NCI-H2029 (cell line): Measurements from ENCODE around the gene DDX53.
A peak's percentile ranks its signal among the peaks of the same experiment; 100 is the strongest.

Experiments used
- DNase-seq: peaks from one replicate; lab custom pipeline; 2025; lab: John Stamatoyannopoulos, UW

The DDX53 gene

GRCh38 chrX:22999696-23000223 is at the start of gene DDX53:
TSS of gene DDX53 (plus strand) at chrX:22999960. CDS start at chrX:23000058, 98 bp downstream.
- DNase-seq: no peak

DNA sequence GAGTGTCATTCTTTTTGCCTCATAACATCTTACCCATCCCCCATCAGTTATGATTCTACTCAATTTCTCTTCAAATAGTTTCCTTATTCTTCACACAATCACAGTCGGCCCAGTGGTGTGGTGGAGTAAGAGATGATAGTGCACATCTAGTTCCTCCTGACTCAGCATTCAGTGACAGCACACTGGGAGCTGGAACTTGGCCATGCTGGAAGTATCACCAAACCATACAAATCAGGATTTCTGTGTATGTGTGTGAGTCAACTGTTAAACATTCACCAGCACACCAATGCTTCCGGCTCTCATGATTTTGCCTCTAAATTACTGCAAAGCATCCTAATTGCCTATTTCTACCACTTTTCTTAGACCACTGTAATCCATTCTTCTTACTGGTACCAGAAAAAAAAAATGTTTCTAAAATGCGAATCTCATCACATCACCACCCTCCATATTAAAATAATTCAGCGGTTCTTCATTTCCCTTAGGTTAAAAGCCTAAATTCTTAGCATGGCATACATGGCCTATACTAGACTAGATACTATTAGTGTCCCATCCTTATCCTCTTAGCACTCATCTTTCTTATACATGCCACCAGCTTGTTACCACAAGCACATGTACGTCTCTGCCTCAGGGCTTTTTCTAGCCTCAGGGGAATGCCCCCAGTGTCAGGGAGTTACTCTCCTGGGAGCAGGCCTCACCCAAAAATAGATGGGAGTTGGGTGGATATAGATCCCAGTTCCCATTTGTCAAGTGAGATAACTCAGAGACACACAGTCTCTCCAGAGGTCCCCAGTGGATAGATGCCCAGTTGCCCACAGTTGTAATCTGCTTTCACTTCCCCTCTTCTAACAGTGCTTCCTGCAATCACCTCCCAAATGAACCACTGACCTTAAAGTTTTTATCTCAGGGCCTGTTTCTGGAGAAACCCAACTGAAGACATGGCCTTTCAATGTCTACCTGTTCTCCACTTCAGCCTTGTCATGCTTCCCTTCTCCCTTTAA is 49.2 kb upstream of the DDX53 start:
- no peak for DNase-seq

- DNase-seq: peak; percentile 20
Observed at GRCh38 chrX:22952010-22952409, 47.8 kb upstream of the DDX53 start.

DNA sequence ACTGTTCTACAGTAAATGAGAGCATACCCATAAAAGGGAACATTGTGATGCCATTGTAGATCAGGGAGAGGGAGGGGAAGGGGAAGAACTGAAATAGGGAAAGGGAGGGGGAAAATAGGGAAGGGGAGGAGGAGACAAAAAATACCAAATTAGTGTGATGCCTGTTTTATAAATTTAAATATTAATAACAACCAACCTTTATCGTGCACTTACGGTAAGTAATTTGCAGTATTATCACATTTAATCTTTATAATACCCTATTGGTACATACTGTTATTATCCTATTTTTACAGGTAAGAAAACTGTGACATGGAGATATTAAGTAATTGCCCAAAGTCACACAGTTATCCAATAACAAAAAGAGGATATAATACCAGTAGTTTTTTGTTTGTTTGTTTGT is 41.5 kb upstream of the DDX53 start:
- DNase-seq: no peak

DNA sequence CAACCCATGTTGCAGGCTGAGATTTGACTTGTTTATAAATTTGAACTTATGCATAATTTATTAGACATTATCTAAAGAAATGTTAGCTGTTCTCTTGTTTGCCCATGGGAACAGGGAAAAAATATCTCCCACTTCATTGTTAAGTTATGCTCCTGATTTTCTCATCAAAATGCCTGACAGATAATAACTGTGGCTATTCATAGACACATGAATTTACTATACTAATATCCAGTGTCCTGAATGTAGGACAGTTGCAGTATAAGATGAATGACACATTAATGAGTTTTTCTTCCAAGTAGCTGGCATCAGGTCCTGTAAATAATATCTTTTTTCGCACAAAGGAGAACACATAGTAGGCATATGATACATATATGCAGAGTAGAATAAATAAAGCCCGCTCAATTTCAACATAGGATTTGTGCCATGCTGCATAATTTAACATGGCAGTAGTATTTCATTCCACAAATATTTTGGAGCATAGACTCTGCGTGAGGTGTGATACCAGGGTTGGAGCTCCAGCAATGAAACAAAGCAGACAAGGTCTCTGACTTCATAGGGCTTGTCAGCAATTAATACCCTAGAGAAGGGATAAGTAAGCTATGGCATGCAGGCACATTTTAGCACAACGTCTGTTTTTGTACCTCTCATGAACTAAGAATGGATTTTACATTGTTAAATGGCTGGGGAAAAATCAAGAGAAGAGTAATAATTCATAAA is 40.4 kb upstream of the DDX53 start:
- no peak for DNase-seq

GRCh38 chrX:22963196-22963595 is 36.6 kb upstream of the DDX53 start:
- DNase-seq: no peak

DNA sequence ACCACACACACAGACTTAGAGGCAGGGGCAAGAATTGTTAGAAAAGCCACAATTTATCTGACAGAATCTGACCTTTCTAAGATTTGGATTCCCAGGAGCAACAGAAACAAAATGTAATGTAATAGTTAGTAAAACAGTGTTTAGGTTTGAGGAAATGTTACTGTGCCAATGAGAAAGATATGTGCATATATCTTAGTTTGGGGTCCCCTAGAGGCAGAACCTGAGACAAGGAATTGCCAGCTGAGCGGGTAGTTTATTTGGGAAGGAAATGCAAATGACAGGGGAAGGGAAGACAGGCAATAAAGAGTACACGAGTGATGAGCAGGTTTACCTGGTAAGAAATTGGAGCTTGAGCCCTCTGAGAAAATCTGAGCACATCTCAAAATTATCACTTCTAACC is 31.3 kb upstream of the DDX53 start:
- DNase-seq: no peak

GRCh38 chrX:22969411-22969810 is 30.3 kb upstream of the DDX53 start:
- no peak for DNase-seq

DNA sequence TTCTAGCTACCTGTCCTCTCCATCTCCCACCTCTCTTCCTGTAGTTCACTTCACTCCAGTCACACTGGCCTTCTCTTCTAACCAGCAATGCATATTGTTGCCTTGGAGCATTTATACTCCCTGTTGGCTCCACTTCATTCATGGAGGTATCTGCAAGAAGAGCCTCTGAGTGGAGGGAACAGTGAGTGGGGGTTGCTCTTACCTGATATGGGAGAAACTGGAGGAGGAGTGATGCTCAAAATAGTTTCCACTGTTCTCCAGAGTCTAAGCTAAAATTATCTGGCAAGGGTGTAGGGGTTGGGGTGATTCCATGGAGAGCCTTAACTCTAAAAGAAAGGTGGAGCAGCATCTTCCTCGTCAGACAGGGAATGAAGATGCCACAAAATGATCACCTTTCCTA is 28.9 kb upstream of the DDX53 start:
- DNase-seq: no peak

DNA sequence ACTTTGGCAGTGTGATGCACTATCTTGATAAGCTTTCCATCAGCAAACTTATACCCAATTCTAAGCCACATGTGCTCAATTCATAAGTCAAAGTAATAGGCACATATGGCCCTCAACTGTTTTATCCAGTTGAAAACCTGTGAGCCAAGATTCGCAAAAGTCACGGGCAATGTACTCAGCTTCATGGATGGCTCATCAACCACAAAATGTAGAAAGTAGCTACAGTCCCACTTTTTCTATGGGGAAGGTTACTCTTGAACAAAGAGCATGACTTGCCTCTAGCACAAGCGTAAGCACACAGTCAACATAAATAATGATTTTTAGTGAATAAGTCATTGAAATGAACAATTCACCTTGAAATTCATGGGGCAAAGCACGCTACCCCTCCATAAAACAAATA is 25.1 kb upstream of the DDX53 start:
- DNase-seq: no peak

- DNase-seq: no peak
Observed at GRCh38 chrX:22975786-22976185, 24.0 kb upstream of the DDX53 start.

- DNase-seq: no peak
Observed at GRCh38 chrX:22985958-22986357, 13.8 kb upstream of the DDX53 start.

- no peak for DNase-seq
Observed at GRCh38 chrX:22987452-22987851, 12.3 kb upstream of the DDX53 start.

DNA sequence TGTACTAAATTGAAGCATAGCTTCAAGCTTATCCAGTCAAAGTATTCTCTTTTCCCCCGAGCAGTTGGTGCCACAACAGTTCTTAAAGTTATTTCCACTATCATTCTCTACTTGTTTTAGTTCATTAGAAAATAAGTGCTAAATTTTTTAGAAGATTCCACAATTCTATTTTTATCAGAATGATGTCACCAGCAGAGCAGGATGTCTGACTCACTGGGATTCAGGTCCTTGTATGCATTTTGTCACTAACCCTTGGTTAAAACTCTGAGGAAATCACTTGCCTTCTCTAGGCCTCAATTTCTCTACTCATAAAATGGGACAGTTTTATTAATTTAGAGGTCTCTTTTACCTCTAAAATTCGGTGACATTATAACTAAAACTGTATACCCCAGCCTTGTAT is 3.4 kb downstream of the DDX53 start:
- DNase-seq: no peak

DNA sequence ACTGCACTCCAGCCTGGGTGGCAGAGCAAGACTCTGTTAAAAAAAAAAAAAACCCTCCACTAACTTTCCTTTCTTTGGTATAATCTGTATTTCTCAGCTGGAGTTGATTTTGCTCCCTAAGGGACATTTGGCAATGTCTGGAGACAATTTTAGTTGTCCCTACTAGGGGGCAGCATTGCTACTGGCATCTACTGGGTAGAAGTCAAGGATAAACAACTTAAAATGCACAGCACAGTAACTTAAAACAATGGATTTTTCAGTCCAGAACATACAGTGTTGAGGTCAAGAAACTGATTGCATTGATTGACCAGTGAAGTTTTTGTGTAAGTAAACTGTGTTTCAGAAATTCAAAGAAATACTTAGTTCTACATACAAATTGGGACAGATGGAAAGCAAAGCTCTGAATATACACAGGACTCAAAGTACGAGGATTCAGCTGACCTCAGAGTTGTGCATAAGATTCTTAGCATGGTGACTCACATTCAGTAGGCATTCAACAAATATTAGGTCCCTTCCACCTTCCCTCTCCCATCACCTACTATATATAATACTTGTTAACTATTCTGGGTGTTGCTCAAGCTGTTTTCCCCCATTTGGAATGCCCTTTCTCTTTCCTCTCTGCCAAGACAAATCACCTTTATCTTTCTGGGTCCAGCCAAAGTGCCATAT is 8.8 kb downstream of the DDX53 start:
- DNase-seq: peak; percentile 9

- DNase-seq: no peak
Observed at GRCh38 chrX:23012162-23012561, 12.4 kb downstream of the DDX53 start.

DNA sequence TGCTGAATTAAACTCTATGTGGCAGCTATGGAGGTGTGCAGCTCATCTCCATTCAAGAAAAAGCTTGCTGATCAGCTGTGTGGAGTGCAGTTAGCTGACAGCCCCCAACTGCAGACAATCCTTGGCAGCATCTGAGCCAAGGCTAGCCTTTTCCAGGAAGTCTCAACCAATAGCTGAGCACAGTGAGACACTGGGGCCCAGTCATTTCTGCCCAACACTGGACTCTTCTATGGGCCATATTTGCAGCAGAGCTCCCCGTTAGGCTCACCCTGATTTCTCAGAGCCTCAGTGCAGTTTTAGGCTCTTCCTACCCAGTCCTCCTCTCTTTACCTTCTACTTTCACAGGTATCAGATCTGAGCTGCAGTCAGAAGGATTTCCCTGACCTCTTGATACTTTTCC is 12.9 kb downstream of the DDX53 start:
- no peak for DNase-seq

DNA sequence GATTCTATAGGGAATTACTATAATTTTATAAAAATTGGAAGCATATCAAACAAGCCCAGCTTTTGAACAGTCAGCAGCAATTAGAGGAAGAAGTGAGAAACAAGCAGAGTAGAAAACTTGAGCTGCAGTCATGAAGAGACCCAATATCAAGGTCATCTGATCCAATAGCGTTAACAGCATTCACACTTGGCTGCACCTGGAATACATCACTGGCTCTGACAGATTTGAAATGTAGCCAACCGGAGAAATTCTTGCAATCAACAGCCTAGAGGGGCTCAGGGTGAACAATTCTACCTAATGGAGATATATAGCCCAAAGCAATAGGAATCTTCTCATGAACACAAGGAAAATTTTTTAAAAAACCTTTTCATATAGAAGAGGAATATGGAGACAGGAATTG is 13.6 kb downstream of the DDX53 start:
- no peak for DNase-seq

DNA sequence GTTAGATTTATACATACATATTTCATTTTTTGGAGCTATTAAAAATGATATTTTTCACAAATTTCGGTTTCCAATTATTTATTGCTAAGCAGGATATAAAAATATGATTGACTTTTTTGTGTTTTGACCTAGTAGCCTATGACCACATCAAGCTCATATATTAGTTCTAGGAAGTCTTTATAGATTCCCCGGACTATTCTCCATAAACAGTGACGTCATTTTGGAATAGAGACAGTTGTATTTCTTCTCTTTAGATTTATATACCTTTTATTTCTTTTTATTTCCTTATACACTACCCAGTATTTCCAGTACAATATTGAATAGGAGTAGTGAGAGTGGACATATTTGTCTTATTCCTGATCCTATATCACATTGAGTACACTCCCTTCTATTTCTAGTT is 31.8 kb downstream of the DDX53 start:
- no peak for DNase-seq

DNA sequence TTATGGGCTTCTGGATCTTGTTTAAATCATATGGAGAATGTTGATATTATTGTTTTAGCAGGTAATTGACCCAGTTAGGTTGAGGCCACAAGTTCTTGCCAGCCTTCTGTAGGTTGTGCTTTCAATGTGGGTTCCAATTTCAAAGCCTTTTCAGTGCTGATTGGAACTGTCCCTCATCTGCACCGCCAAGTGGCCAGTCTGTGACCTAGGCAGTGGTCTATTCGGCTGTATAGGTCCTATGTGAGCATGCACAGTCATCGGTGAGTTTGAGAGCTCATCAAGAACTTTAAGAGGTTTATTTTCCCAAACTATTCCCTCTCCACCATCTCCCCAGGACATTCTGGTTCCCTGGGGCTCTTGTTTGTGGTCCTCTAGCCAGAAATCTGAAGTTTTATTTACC is 35.7 kb downstream of the DDX53 start:
- no peak for DNase-seq

DNA sequence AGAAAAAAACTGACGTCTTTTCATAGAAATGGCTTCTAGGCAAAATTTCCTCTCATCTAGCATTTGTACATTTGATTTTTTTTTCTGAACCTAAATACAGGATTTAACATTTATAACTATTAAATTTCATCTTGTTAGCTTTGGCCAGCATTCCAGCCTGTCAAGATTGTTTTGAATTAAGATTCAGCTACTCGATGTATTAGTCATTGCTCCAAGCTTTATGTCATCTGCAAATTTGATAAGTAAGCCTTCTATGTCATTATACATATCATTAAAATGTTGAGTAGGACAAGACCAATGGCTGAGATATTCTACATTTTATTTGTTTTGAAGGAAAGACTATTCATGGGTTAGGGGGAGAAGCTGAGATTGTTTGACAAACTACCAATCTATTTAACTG is 46.7 kb downstream of the DDX53 start:
- DNase-seq: no peak

- no peak for DNase-seq
Observed at GRCh38 chrX:23048806-23049573, 49.2 kb downstream of the DDX53 start.
